Pancreas (tissue), 10 donors: ENCODE measurements around the gene C1RL. TPM values are rescaled to one million over a fixed set of nuclear protein-coding genes. Genes with fewer than 3 reads are reported as not detected.
"Not testable (repeated sequence)": the region's sequence is repeated elsewhere in the genome, so short reads cannot be mapped to it uniquely, and the experiment has no call there.

Source experiments
- ATAC-seq, 4 donors: fragments of 200-7000 bp; cut with Tn5 transposase; one replicate each; pipeline versions ENCODE4 v1.8.0 to v1.9.1; 2020; ENCODE audit warnings: mild to moderate bottlenecking in 4 of 4, moderate library complexity in 4 of 4
- DNase-seq, 6 donors: peaks; one replicate each; pipeline ENCODE4 v3.0.0-alpha.2; 2020
- FAIRE-seq: peaks from 2 replicates; lab custom pipeline; 2012; peaks lifted over from hg19 to GRCh38; lab: Jason Lieb, UNC
- H3K27ac ChIP-seq, 4 donors: fragments of 200-600 bp; sonication (generic); 1 replicate in 3 of 4; 2 replicates in 1 of 4; pipeline versions ENCODE4 v1.5.0 to v1.8.0; 2020
- H3K27me3 ChIP-seq, 4 donors: fragments of 200-600 bp; one replicate each; pipeline ENCODE4 v1.8.0; 2021
- H3K36me3 ChIP-seq, 3 donors: fragments of 200-600 bp; sonication (generic) in 1 of 3; one replicate each; pipeline versions ENCODE4 v1.5.0 to v1.8.0; 2020 to 2021
- H3K4me1 ChIP-seq, 3 donors: fragments of 200-600 bp; one replicate each; pipeline ENCODE4 v1.8.0; 2021
- H3K4me3 ChIP-seq, 4 donors: fragments of 200-600 bp; sonication (generic) in 2 of 4; one replicate each; pipeline versions ENCODE4 v1.5.0 to v1.8.0; 2020 to 2021
- H3K9me3 ChIP-seq, 4 donors: fragments of 200-600 bp; one replicate each; pipeline ENCODE4 v1.8.0; 2021
- WGBS, 2 donors: extraction: QIAGEN DNeasy Blood & Tissue Kit; methylation state at CpG; one replicate each; pipeline ENCODE4 v1.1.7; 2013; 5-methylcytosine and 5-hydroxymethylcytosine counted together
- intact Hi-C, 3 donors: fragments of 100-400 bp; cut with DNase I; formaldehyde crosslinking; loops; one replicate each; pipeline versions ENCODE4 v1.11.1 to v1.14.2; 2022
- polyA plus RNA-seq, 2 donors: library from polyadenylated mRNA; stranded (reverse); fragments of 200-250 nt; gene quantifications; one replicate each; pipeline ENCODE4 v1.2.3, GENCODE V29; 2013
- total RNA-seq, 6 donors: library from RNA; stranded (reverse); fragmentation: NEBNext Ultra II Directional in 4 of 6; extraction: Animal tissue kit (Norgen Biotek cat#: 25700) in 4 of 6; gene quantifications; one replicate each; pipeline versions ENCODE4 v1.2.1 to v1.2.4, GENCODE V29; 2021 to 2023
- TF ChIP-seq, protein P1 (sequence below), 4 donors: fragments of 200-600 bp; sonication (generic) in 3 of 4; IDR thresholded peaks; one replicate each; pipeline versions ENCODE4 v1.5.0 to v1.8.0; 2021; ENCODE audit warnings: antibody characterized with exemption in 4 of 4
- donor health status: healthy with polysubstance abuse.
- donor health status: DM: no; HTN: no; CAD: no; lungs with moderate emphysema.
- donor health status: DM: no; HTN: no; CAD: no.
- donor health status: control.
- donor health status: control.
- donor health status: Bipolar disorder and iron deficiency.
- donor health status: DM: yes; HTN: yes; CAD: no.
- donor health status: DM: no; HTN: no; CAD: no.
- donor health status: DM: no; HTN: no; CAD: no.
- donor health status: DM: yes; HTN: yes; CAD: no.

The C1RL gene
- total and polyA plus RNA-seq, 8 donors = 36.5 to 60.5 (median 44.7) TPM

- WGBS, 2 donors = 69 to 84% methylated on average over 4 of the region's 4 CpGs
- intact Hi-C loops = no loop called here
- ATAC-seq (no peak), DNase-seq (no peak), FAIRE-seq (no peak)
- no peaks in the 10 kb centered on the region for H3K27me3 ChIP-seq
- no peaks in the 10 kb centered on the region for H3K9me3 ChIP-seq
- H3K4me1 ChIP-seq = peaks cover 0 to 7% (median 0%) of the 10 kb centered on the region in 3 donors
- no peak overlapping the region for H3K4me3 ChIP-seq
- H3K36me3 ChIP-seq = no peaks in the 10 kb centered on the region
- no peak overlapping the region for H3K27ac ChIP-seq
- TF ChIP-seq, protein P1, sequence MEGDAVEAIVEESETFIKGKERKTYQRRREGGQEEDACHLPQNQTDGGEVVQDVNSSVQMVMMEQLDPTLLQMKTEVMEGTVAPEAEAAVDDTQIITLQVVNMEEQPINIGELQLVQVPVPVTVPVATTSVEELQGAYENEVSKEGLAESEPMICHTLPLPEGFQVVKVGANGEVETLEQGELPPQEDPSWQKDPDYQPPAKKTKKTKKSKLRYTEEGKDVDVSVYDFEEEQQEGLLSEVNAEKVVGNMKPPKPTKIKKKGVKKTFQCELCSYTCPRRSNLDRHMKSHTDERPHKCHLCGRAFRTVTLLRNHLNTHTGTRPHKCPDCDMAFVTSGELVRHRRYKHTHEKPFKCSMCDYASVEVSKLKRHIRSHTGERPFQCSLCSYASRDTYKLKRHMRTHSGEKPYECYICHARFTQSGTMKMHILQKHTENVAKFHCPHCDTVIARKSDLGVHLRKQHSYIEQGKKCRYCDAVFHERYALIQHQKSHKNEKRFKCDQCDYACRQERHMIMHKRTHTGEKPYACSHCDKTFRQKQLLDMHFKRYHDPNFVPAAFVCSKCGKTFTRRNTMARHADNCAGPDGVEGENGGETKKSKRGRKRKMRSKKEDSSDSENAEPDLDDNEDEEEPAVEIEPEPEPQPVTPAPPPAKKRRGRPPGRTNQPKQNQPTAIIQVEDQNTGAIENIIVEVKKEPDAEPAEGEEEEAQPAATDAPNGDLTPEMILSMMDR (IDR thresholded peaks at IDR 0.05) = no peak
Measured at GRCh38 chr12:7054925-7055324, 54.1 kb downstream of the C1RL start.

DNA sequence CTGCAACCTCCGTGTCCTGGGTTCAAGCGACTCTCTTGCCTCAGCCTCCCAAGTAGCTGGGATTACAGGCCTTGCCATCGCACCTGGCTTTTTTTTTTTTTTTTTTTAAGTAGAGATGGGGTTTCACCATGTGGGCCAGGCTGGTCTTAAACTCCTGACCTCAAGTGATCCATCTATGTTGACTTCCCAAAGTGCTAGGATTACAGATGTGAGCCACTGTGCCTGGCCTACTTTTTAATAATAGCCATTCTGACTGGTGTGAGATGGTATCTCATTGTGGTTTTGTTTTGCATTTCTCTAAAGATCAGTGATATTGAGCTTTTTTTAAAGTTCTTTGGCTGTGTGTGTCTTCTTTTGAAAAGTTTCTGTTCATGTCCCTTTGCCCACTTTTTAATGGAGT lies 59.0 kb downstream of the C1RL start:
- H3K9me3 ChIP-seq, H3K36me3 ChIP-seq, H3K27me3 ChIP-seq, DNase-seq, H3K4me3 ChIP-seq, H3K27ac ChIP-seq, intact Hi-C loops, H3K4me1 ChIP-seq, ATAC-seq, FAIRE-seq: not testable (repeated sequence)
- 86 to 92% methylated on average over 3 of the region's 3 CpGs for WGBS, 2 donors

GRCh38 chr12:7049445-7049951 lies 59.5 kb downstream of the C1RL start:
- intact Hi-C loops, FAIRE-seq: not testable (repeated sequence)
- 81 to 86% methylated on average over 10 of the region's 10 CpGs for WGBS, 2 donors

GRCh38 chr12:7047306-7047705 lies 61.7 kb downstream of the C1RL start:
- Histone ChIP-seq H3K4me3 (no peak overlapping the region), H3K27me3 (no peaks in the 10 kb centered on the region), H3K27ac (no peak overlapping the region), H3K4me1 (no peaks in the 10 kb centered on the region), H3K9me3 (no peaks in the 10 kb centered on the region), H3K36me3 (no peaks in the 10 kb centered on the region)
- DNase-seq = no peak
- 57 to 68% methylated on average over 5 of the region's 5 CpGs for WGBS, 2 donors
- intact Hi-C loops = no loop called here
- TF ChIP-seq, protein P1 (IDR thresholded peaks at IDR 0.05) = no peak
- no peak for ATAC-seq
- no peak for FAIRE-seq

More at GRCh38 chr12:7049445-7049951, 59.5 kb downstream of the C1RL start:
- not testable (repeated sequence) for H3K4me1 ChIP-seq, H3K27me3 ChIP-seq, H3K9me3 ChIP-seq, H3K36me3 ChIP-seq, H3K4me3 ChIP-seq, ATAC-seq, DNase-seq, H3K27ac ChIP-seq

DNA sequence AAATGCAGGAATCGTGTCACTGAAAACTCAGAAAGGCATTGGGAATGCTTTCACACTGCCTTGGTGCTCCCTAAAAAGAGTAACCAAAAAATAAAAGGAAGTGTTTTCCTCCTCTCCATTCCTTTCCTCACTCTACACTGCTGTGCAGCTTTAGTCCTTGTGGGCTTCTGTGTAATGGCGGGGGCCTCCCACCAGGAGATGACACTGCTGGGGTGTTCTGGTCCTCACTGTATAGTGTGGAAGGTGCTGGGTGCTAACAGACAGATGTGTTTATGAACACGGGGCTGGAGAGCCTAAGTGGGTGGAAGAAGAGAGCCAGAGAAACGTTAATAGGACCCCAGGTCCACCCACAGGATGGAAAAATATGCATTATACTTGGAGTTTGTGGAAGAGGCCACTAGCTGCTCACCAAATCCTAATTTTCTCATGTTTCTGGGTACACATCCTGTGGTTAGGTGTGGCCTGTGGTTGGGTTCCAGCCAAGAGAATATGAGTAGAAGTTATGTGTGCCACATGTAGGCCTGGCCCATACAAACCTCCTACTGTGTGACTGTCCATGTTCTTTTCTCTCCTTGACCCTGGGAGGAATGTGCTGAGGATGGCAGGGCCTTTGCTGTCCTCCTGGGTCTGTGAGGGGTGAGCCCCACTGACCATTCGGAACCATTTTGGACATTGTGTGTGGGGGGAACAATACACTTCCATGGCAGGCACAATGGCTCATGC lies 62.5 kb downstream of the C1RL start:
- H3K4me3 ChIP-seq = no peak overlapping the region
- no peaks in the 10 kb centered on the region for H3K9me3 ChIP-seq
- H3K36me3 ChIP-seq = no peaks in the 10 kb centered on the region
- H3K27me3 ChIP-seq = no peaks in the 10 kb centered on the region
- TF ChIP-seq, protein P1 (IDR thresholded peaks at IDR 0.05) = no peak
- no peak overlapping the region for H3K27ac ChIP-seq
- WGBS, 2 donors = 66 to 74% methylated on average over 5 of the region's 5 CpGs
- ATAC-seq = no peak
- no peak for FAIRE-seq
- no peaks in the 10 kb centered on the region for H3K4me1 ChIP-seq
- DNase-seq = no peak
- intact Hi-C loops = no loop called here

DNA sequence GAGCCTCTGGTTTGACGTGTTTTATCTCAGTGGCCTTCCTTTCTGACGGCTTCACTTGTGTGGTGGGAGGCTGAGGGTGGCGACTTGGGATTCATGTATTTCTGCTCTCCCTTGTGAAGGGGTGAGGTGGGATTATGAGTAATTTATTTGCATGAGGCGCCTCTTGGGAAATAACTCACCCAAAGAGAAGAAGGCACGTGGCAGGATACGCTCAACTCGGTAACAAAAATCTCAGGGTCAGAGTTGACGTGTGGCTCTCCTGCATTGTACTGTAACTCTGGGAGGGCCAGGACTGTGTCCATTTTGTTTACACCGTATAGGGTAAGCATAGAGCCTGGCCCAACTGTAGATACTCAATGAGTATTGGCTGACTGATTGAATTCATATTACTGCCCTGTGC lies 63.1 kb downstream of the C1RL start:
- no peak overlapping the region for H3K4me3 ChIP-seq
- TF ChIP-seq, protein P1 (IDR thresholded peaks at IDR 0.05) = no peak
- intact Hi-C loops = no loop called here
- FAIRE-seq = no peak
- no peaks in the 10 kb centered on the region for H3K4me1 ChIP-seq
- no peak for DNase-seq
- no peaks in the 10 kb centered on the region for H3K27me3 ChIP-seq
- no peak for ATAC-seq
- H3K36me3 ChIP-seq = no peaks in the 10 kb centered on the region
- no peaks in the 10 kb centered on the region for H3K9me3 ChIP-seq
- H3K27ac ChIP-seq = no peak overlapping the region
- 78 to 82% methylated on average over 9 of the region's 9 CpGs for WGBS, 2 donors
